A549 (cell line): ENCODE data around the gene CEACAM5.

Experiments
- ATOH8 ChIP-seq: fragments of 250-450 bp; sonication (Bioruptor Pico); IDR thresholded peaks from 2 replicates; pipeline ENCODE4 v1.5.0; 2020; ENCODE audit warnings: low read depth, mild to moderate bottlenecking, moderate library complexity
- CHD4 ChIP-seq: fragments of 200-600 bp; sonication (generic); IDR thresholded peaks from 2 replicates; pipeline ENCODE4 v1.6.1; 2016; ENCODE audit warnings: antibody characterized with exemption, mild to moderate bottlenecking, borderline replicate concordance
- CTCF ChIP-seq: fragments of >200 bp; sonication (Bioruptor Twin); formaldehyde crosslinking; IDR thresholded peaks from 3 replicates; pipeline ENCODE4 v1.5.1; 2016
- EP300 ChIP-seq, 2 experiments: fragments of >200 bp; sonication (Bioruptor Twin); formaldehyde crosslinking; IDR thresholded peaks; 2 replicates in 1 of 2; 3 replicates in 1 of 2; pipeline ENCODE4 v1.6.1; 2016 to 2017
- JUNB ChIP-seq: fragments of >200 bp; sonication (Bioruptor Twin); formaldehyde crosslinking; IDR thresholded peaks from 2 replicates; pipeline ENCODE4 v1.6.1; 2016
- MAZ ChIP-seq: fragments of 150-350 bp; IDR thresholded peaks from 2 replicates; pipeline ENCODE4 v1.6.1; 2014; ENCODE audit warnings: antibody characterized with exemption, low read depth, low read length, borderline replicate concordance
- MYC ChIP-seq: IDR thresholded peaks from 2 replicates; pipeline ENCODE4 v1.6.1; 2012; ENCODE audit warnings: mild to moderate bottlenecking, inconsistent platforms, low read length, improper control_type of control experiment, borderline replicate concordance
- NPAS2 ChIP-seq: fragments of 250-450 bp; sonication (Bioruptor Pico); IDR thresholded peaks from 2 replicates; pipeline ENCODE4 v1.8.0; 2022; ENCODE audit warnings: mild to moderate bottlenecking, moderate library complexity, borderline replicate concordance
- PBX3 ChIP-seq: IDR thresholded peaks from 2 replicates; pipeline ENCODE4 v1.6.1; 2012
- POLR2A ChIP-seq: IDR thresholded peaks from 2 replicates; pipeline ENCODE4 v1.6.1; 2012; ENCODE audit warnings: mild to moderate bottlenecking, low read length
- RFX5 ChIP-seq: fragments of 450-650 bp; IDR thresholded peaks from 2 replicates; pipeline ENCODE4 v1.7.1; 2014; ENCODE audit warnings: antibody characterized with exemption, mild to moderate bottlenecking, moderate library complexity

- TF ChIP-seq MYC (no peak), MAZ (no peak), ATOH8 (CRISPR knock-in tag) (no peak), EP300 (IDR thresholded peaks at IDR 0.05) (no peak), CTCF (peak; percentile 59), RFX5 (no peak), CHD4 (no peak), PBX3 (no peak), NPAS2 (CRISPR knock-in tag) (no peak), POLR2A (no peak), JUNB (no peak)
Observed at GRCh38 chr19:41701401-41702075, 6.9 kb upstream of the CEACAM5 start.
